SK-N-SH treated with all-trans-retinoic acid at 6 μM for 48 hours (cell line): ENCODE data around the gene MGLL.

Experiments
- CREB5 ChIP-seq: fragments of 250-450 bp; sonication (Bioruptor Pico); IDR thresholded peaks from 2 replicates; pipeline ENCODE4 v1.5.1; 2020; ENCODE audit warnings: low read depth, mild to moderate bottlenecking, moderate library complexity
- CSDC2 ChIP-seq: fragments of 250-450 bp; sonication (Bioruptor Pico); IDR thresholded peaks from 2 replicates; pipeline ENCODE4 v1.5.0; 2020; ENCODE audit warnings: mild to moderate bottlenecking, moderate library complexity
- CSRNP3 ChIP-seq: fragments of 250-450 bp; sonication (Bioruptor Pico); IDR thresholded peaks from 2 replicates; pipeline ENCODE4 v1.5.1; 2021; ENCODE audit warnings: mild to moderate bottlenecking, moderate library complexity
- ESRRG ChIP-seq: fragments of 250-450 bp; sonication (Bioruptor Pico); IDR thresholded peaks from 2 replicates; pipeline ENCODE4 v1.6.1; 2021; ENCODE audit warnings: mild to moderate bottlenecking
- OSR1 ChIP-seq: fragments of 250-450 bp; sonication (Bioruptor Pico); IDR thresholded peaks from 2 replicates; pipeline ENCODE4 v1.8.0; 2022; ENCODE audit warnings: moderate library complexity, mild to moderate bottlenecking, inconsistent platforms
- PATZ1 ChIP-seq: fragments of 250-450 bp; sonication (Bioruptor Pico); IDR thresholded peaks from 2 replicates; pipeline ENCODE4 v1.8.0; 2020; ENCODE audit warnings: mild to moderate bottlenecking, moderate library complexity, borderline replicate concordance
- POU6F1 ChIP-seq: fragments of 250-450 bp; sonication (Bioruptor Pico); IDR thresholded peaks from 2 replicates; pipeline ENCODE4 v1.8.0; 2021; ENCODE audit warnings: low read depth, mild to moderate bottlenecking, moderate library complexity, borderline replicate concordance
- TOX ChIP-seq: fragments of 250-450 bp; sonication (Bioruptor Pico); IDR thresholded peaks from 2 replicates; pipeline ENCODE4 v1.8.0; 2021; ENCODE audit warnings: mild to moderate bottlenecking, moderate library complexity, borderline replicate concordance
- ZFP3 ChIP-seq: fragments of 250-450 bp; sonication (Bioruptor Pico); IDR thresholded peaks from 2 replicates; pipeline ENCODE4 v1.5.0; 2020; ENCODE audit warnings: mild to moderate bottlenecking, moderate library complexity
- ZNF70 ChIP-seq: fragments of 450-650 bp; formaldehyde crosslinking; IDR thresholded peaks from 2 replicates; pipeline ENCODE4 v1.5.0; 2020; ENCODE audit warnings: mild to moderate bottlenecking, moderate library complexity

GRCh38 chr3:127767126-127767525, 55.2 kb downstream of the MGLL start:
- TF ChIP-seq ZFP3 (no peak), OSR1 (CRISPR knock-in tag) (no peak), CREB5 (CRISPR knock-in tag) (no peak), TOX (CRISPR knock-in tag) (no peak), CSRNP3 (CRISPR knock-in tag) (no peak), ESRRG (CRISPR knock-in tag) (no peak), POU6F1 (CRISPR knock-in tag) (no peak), PATZ1 (CRISPR knock-in tag) (no peak), CSDC2 (CRISPR knock-in tag) (no peak), ZNF70 (no peak)
